Measurements from ENCODE around the gene CFAP92.

Gene CFAP92

GRCh38 chr3:129018751-129019150 lies 24.9 kb upstream of the CFAP92 start:
- TF ChIP-seq EZH2 (optimal IDR thresholded peaks at IDR 0.05; ENCODE audit: low read depth, low read length) (no peak), EZH2phosphoT487 (IDR thresholded peaks at IDR 0.05; ENCODE audit: low read length) (no peak), CTCF (IDR thresholded peaks at IDR 0.05; ENCODE audit: low read length) (no peak)
- H2AFZ ChIP-seq (ENCODE audit: low read length): no peak overlapping the region
- H3K4me2 ChIP-seq (ENCODE audit: low read depth, low read length): no peak overlapping the region
- H3K4me1 ChIP-seq (ENCODE audit: low read length): peaks cover 8% of the 10 kb centered on the region
- H3K27me3 ChIP-seq (replicated peaks; ENCODE audit: insufficient read depth, low read length): no peaks in the 10 kb centered on the region
- no peaks in the 10 kb centered on the region for H3F3A ChIP-seq (ENCODE audit: insufficient read depth, low read length)
- H3K9me2 ChIP-seq (replicated peaks; ENCODE audit: insufficient read depth, low read length): no peaks in the 10 kb centered on the region
- no peak overlapping the region for H3K27ac ChIP-seq (ENCODE audit: low read length)
- no peaks in the 10 kb centered on the region for H3K36me3 ChIP-seq (replicated peaks; ENCODE audit: insufficient read depth, low read length)
- no peak overlapping the region for H3K9ac ChIP-seq (ENCODE audit: low read length)
- H3K79me2 ChIP-seq (ENCODE audit: low read length): no peaks in the 10 kb centered on the region
- H4K20me1 ChIP-seq (ENCODE audit: insufficient read depth, low read length): no peaks in the 10 kb centered on the region
- H3K4me3 ChIP-seq (ENCODE audit: low read length): no peak overlapping the region
- H3K9me3 ChIP-seq (replicated peaks; ENCODE audit: insufficient read depth, low read length): no peaks in the 10 kb centered on the region
- DNase-seq: no peak

- TF ChIP-seq EZH2 (optimal IDR thresholded peaks at IDR 0.05; ENCODE audit: low read depth, low read length) (no peak), CTCF (IDR thresholded peaks at IDR 0.05; ENCODE audit: low read length) (no peak), EZH2phosphoT487 (IDR thresholded peaks at IDR 0.05; ENCODE audit: low read length) (no peak)
- Histone ChIP-seq H3K9me2 (replicated peaks; ENCODE audit: insufficient read depth, low read length) (no peaks in the 10 kb centered on the region), H3K4me1 (ENCODE audit: low read length) (peaks cover 8% of the 10 kb centered on the region), H4K20me1 (ENCODE audit: insufficient read depth, low read length) (no peaks in the 10 kb centered on the region), H3K9ac (ENCODE audit: low read length) (no peak overlapping the region), H2AFZ (ENCODE audit: low read length) (no peak overlapping the region), H3F3A (ENCODE audit: insufficient read depth, low read length) (no peaks in the 10 kb centered on the region), H3K79me2 (ENCODE audit: low read length) (no peaks in the 10 kb centered on the region), H3K36me3 (replicated peaks; ENCODE audit: insufficient read depth, low read length) (no peaks in the 10 kb centered on the region), H3K27me3 (replicated peaks; ENCODE audit: insufficient read depth, low read length) (no peaks in the 10 kb centered on the region), H3K9me3 (replicated peaks; ENCODE audit: insufficient read depth, low read length) (no peaks in the 10 kb centered on the region), H3K4me2 (ENCODE audit: low read depth, low read length) (no peak overlapping the region), H3K4me3 (ENCODE audit: low read length) (no peak overlapping the region), H3K27ac (ENCODE audit: low read length) (no peak overlapping the region)
- DNase-seq: no peak
Observed at GRCh38 chr3:129018271-129018670, 24.4 kb upstream of the CFAP92 start.

GRCh38 chr3:129017484-129017899 lies 23.6 kb upstream of the CFAP92 start:
- Histone ChIP-seq H3K9ac (ENCODE audit: low read length) (no peak overlapping the region), H3K27ac (ENCODE audit: low read length) (no peak overlapping the region), H3K9me3 (replicated peaks; ENCODE audit: insufficient read depth, low read length) (no peaks in the 10 kb centered on the region), H2AFZ (ENCODE audit: low read length) (no peak overlapping the region), H3K4me2 (ENCODE audit: low read depth, low read length) (no peak overlapping the region), H3K9me2 (replicated peaks; ENCODE audit: insufficient read depth, low read length) (no peaks in the 10 kb centered on the region), H3F3A (ENCODE audit: insufficient read depth, low read length) (no peaks in the 10 kb centered on the region), H3K4me3 (ENCODE audit: low read length) (no peak overlapping the region), H3K79me2 (ENCODE audit: low read length) (no peaks in the 10 kb centered on the region), H3K36me3 (replicated peaks; ENCODE audit: insufficient read depth, low read length) (no peaks in the 10 kb centered on the region), H3K27me3 (replicated peaks; ENCODE audit: insufficient read depth, low read length) (no peaks in the 10 kb centered on the region), H4K20me1 (ENCODE audit: insufficient read depth, low read length) (no peaks in the 10 kb centered on the region), H3K4me1 (ENCODE audit: low read length) (peaks cover 8% of the 10 kb centered on the region)
- TF ChIP-seq EZH2 (optimal IDR thresholded peaks at IDR 0.05; ENCODE audit: low read depth, low read length) (no peak), CTCF (IDR thresholded peaks at IDR 0.05; ENCODE audit: low read length) (no peak), EZH2phosphoT487 (IDR thresholded peaks at IDR 0.05; ENCODE audit: low read length) (no peak)
- DNase-seq: no peak

All from MM.1S (cell line).